GM21717 (cell line): ENCODE data around the gene OR2L13.
A peak's percentile ranks its signal among the peaks of the same experiment; 100 is the strongest.
"Not testable (repeated sequence)": the region's sequence is repeated elsewhere in the genome, so short reads cannot be mapped to it uniquely, and the experiment has no call there.

Experiments used
- ATAC-seq: cut with Tn5 transposase; IDR thresholded peaks from one replicate; pipeline ENCODE4 v1.9.1; 2021; ENCODE audit warnings: mild to moderate bottlenecking, moderate library complexity; ENCODE audit not compliant: unreplicated experiment

The OR2L13 gene, protein sequence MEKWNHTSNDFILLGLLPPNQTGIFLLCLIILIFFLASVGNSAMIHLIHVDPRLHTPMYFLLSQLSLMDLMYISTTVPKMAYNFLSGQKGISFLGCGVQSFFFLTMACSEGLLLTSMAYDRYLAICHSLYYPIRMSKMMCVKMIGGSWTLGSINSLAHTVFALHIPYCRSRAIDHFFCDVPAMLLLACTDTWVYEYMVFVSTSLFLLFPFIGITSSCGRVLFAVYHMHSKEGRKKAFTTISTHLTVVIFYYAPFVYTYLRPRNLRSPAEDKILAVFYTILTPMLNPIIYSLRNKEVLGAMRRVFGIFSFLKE

DNA sequence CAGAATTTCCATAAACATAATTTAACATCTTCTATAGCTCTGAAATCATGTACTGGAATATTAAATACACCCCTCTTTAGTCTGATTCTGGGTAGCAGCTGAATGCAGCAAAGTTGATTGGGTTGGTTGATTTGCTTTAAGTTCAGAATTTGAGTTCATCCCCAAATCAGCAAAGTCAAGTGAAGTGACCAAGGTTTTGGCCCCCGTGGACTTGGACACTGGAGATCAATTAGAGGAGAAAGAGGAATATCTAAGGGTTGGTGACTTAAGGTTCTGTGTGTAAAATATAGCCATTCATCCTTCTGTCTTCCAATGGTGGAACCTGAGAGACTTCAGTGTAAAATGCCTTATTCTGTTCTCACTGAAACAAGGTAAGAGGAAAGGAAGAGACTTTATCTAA lies at the start of gene OR2L13:
OR2L13 (plus strand) TSS at position 301 of the 400 bp plus-strand sequence. CDS start 4,192 bp downstream, outside the sequence.
- ATAC-seq, result no peak

DNA sequence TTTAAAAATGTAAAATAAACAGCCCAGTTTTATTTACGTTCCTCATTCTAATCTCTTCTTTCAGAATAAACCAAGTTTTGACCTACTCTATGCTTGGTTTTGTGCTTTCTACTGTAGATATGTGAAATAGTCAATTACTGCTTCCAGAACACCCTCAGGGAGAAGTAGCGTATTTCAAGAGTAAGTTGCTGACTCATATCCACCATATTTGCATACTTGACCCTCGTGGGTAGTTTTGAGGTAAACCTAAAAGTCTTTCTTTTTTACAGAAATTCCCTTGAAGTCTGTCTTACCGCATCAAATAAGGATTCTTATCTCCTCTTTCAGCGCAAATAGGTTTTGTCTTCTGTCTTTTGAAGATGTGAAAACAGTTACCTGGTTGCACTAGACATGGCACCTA lies 49.8 kb upstream of the OR2L13 start:
- peak; percentile 78 for ATAC-seq

DNA sequence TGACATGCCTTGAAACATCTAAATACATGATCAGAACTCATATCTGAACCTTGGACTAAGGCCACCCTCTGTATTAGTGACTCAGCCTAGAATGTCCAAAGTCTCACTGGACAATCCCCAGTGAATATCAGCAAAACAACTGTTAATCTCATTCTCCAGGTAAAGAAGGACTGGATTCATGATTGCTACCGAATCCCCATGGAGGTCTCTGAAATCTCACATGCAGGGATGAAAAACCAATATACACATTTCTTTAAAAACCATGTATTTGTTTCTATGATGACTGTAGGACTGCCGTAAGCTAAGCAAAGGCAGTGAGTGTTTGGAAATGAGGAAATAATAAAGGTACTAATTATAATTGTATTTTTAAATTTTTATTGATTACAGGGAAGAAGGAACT lies 48.4 kb upstream of the OR2L13 start, which contains the start of gene OR2L3:
OR2L3 (plus strand) TSS at position 301 of the 400 bp plus-strand sequence. CDS start 13,846 bp downstream, outside the sequence.
- no peak for ATAC-seq

DNA sequence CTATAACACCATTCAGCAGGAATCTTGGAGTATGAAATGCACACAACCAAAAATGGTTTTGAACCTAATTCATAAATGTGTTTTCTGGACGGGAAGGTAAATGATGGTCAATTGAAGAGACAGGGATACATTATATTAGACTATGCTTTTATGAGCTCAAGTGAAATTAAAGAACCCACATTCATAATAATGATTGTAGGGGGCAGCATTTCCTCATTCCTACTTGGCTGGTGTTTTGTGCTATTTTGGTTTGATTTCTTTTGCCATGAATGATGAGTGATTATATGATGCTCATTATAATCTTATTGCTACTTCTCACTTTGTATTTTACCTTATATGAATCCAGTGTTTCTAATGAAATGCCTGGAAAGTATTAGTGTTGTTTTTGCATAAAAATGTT lies 48.0 kb upstream of the OR2L13 start:
- ATAC-seq, result no peak

DNA sequence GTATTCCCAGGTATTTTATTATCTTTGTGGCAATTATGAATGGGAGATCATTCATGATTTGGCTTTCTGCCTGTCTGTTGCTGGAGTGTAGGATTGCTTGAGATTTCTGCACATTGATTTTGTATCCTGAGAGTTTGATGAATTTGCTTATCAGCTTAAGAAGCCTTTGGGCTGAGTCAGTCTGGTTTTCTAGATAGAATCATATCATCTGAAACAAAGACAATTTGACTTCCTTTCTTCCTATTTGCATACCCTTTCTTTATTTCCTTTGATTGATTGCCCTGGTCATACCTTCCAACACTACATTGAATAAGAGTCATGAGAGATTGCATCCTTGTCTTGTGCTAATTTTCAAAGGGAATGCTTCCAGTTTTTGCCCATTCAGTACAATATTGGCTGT lies 40.3 kb upstream of the OR2L13 start:
- no peak for ATAC-seq

DNA sequence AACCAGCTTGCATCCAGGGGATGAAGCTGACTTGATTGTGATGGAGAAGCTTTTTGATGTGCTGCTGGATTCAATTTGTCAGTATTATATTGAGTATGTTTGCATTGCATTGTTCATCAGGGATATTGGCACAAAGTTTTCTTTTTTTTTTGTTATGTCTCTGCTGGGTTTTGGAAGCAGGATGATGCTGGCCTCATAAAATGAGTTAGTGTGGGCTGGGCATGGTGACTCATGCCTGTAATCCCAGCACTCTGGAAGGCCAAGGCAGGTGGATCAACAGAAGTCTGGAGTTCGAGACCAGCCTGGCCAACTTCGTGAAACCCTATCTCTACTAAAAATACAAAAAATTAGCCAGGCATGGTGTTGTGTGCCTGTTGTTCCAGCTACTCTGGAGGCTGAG lies 39.7 kb upstream of the OR2L13 start:
- ATAC-seq, result no peak

DNA sequence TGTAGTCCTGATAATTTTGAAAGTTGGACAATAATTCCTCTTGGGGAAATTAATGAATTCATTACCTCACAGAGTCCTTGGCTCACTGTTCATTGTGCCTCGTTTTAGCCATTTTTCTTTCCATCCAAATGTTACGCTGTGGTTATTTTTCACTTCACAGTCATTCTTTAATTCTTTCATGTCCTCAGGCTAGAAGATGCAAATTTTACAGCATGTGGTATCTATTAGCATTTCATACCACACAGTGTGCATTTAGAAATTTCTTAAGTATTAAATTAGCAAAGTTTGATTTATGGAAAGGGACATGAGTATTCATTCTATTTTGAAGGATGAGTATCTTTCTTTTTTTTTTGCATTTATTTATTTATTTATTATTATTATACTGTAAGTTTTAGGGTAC lies 29.9 kb upstream of the OR2L13 start:
- ATAC-seq, result no peak

DNA sequence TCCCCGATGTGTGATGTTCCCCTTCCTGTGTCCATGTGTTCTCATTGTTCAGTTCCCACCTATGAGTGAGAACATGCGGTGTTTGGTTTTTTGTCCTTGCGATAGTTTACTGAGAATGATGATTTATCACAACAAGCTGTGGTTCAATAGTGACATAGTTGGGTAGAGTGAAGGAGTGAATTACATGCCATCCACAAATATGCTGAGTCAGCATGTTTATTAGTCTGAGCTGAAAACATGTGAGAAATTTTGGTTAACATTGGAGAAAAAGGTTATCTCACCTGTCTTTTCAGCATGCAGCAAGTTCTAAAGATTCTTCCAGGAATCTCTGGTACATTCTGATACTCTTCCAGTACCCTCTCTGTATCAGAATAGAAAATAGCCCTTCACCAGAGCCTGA lies 29.4 kb upstream of the OR2L13 start:
- no peak for ATAC-seq

DNA sequence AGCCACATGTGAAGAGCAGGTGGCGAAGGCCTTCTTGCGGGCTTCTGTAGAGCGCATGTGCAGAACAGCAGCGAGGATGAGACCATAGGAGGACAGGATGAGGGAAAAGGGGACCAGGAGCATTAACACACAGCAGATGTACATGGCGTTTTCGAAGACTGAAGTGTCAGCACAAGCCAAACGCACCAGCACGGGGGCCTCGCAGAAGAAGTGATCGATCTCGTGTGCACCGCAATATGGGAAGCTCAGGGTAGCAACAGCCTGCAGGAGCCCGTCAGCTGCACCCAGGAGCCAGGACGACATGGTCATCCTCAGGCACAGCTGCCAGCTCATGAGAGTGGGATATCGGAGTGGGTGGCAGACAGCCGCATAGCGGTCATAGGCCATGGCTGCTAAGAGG lies 11.1 kb upstream of the OR2L13 start:
- not testable (repeated sequence) for ATAC-seq

DNA sequence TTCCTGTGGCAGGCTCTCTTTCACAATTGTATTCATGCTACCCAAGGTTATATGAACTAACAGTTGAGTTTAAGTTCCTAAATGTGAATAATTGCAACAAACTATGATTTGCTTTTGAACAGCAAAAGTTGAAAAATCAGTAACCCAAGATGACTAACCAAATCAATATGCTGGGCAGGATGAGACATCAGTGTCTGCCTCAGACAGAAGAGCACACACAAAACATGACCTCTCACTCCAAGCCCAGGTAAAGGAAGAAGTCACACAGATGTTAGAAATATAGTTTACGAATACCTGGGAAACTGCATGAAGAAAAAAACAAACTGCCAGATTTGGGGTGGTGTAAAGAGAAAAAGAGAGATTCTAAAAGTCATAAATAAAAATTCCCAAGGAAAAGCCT lies 3.5 kb downstream of the OR2L13 start:
- ATAC-seq, result no peak

DNA sequence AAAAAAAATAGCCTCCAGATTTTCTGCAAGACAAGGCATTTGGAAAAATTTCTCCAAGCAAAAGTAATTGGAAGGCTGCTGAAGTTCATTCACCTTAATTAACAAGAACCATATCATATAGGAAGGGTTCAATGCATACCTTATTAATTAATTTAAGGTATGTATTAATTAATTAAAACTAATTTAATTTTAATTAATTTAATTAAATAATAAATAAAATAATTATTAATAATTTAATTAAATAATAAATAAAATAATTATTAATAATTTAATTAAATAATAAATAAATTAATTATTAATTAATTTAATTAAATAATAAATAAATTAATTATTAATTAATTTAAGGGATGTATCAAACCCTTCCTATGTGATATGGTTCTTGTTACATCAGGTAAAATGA lies 7.9 kb downstream of the OR2L13 start:
- ATAC-seq, result no peak

DNA sequence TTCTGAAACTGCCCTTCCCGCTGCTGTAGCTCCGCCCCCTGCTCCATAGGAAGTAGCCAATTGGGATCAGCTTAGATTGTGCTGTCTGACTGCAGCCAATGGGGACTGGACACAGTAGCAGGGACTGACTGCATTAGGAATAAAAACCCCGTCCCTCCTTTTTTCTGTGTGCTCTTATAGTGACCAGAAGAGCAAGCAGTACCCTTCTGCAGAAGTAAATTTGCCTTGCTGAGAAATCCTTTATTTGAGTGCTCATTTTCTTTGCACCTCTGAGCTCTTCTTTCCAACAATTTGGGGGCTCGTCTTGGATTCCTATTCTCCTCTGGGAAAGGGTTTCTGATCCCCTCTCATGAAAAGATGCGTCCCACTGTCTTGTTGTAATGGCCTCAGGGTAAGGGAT lies 16.2 kb downstream of the OR2L13 start:
- no peak for ATAC-seq

DNA sequence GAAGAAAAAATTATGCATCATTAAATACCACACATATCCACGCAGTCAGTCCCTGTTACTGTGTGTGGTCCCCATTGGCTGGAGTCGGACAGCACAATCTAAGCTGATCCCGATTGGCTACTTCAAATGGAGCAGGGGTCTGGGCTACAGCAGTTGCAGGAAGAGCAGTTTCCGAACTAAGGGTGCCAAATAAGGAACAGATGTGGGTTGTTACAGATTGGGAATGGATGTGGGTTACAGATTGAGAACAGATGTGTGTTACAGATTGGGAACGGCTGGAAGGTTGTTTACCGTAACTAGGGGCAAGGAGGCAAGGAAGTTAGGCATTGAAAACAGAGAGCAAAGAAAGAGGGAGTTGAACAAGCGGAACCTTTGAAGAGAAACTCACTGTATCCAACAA lies 19.9 kb downstream of the OR2L13 start:
- no peak for ATAC-seq

DNA sequence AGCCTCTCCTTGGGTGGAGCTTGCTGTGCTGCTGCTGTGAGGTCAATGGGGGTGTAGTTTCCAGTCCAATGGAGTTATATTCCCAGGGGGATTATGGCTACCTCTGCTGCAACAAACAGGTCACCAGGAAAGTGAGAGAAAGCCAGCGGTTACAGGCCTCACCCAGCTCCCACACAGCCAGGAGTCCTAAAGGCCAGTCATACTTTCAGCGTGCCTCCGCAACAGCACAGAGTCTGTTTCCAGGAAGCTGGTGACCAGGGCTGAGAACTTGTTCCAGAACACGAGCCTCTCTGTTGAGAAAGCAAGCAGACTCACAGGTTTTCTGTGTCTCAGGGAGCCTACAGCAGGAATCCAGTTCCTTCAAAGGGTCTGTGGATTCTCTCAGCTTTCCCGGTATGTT lies 32.7 kb downstream of the OR2L13 start:
- ATAC-seq, result no peak

DNA sequence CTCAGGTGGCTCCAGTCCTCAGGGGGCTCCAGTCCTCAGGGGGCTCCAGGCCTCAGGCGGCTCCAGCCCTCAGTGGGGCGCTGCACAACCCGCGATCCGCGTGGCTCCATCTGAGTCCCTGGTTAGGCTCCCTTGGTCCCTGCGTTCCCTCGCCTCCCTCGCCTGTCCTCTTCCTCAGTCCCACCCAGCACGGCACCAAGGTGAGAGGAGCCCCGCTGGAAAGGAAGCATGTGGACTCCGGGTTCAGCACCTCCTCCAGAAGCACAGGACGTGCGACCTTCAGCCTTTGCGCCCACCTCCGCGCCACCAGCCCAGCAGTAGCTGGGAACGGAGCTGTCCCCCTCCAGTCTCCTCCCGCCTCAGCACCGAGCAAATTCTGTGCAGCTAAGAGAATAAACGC lies 41.8 kb downstream of the OR2L13 start:
- no peak for ATAC-seq

DNA sequence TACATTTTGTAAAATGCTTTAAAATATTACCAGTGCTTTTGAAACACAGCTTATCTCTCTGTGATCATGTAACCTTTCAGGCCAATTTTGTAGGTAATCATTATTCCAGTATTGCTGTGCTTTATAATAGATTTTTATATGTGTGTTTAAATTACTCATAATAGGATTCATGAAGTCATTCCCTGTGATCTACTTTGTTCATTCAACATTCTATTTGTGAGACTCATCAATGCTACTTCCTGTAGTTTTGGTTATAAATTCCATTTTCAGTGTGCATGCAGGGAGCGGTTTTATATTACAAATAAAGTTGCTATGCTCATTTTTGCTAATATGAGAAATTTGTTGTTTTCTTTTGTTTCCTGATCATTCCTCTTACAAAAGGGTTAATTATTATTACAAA lies 45.9 kb downstream of the OR2L13 start:
- no peak for ATAC-seq

DNA sequence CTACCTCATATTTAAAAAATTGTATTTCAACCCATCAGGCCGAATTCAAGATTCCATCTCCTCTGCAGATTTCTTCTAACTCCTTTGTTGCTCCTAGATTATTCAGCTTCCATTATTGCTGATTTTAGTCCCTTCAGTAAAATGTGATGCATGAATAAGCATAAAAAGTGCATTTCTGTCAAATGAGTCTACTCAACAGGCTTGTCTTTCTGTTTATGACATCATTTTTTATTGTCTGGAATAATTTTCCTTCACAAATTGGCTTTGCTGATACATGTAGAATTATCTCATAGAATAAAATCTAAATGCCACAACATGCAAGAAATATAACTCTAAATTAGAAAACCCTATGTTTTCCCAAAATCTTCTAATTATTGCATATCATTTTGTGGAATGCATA lies 48.3 kb downstream of the OR2L13 start:
- ATAC-seq, result no peak

DNA sequence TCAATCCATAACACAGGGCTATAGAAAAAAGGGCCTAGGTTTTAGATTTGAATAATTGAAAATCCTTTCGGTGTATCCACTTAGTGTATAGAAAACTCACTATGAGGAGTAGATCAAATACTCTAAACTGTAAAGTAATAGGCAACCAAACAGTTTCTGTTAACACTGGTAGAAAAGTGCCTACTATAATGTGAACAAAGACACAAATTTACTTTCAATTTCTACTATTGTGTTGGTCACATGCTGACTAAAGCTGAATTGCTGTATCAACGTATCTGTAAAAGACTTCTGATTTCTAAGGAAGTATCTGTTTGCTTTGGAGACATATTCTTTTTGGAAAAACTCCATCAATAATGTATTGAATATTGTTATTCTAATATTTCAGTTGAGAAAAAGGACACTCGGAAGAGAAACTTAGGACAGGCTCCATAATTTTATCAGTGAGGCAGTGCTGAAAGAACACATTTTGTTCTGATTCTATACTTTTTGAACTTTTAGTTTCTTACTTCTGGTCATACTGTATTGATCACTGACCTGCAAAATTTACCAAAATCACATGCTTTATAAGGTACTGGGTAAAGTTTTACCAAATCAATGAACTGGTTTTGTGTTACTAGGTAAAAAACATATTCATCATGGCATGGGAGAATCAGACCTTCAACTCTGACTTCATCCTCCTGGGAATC lies 49.7 kb downstream of the OR2L13 start, which contains the start of gene OR2M5:
OR2M5 (plus strand) TSS at position 636 of the 686 bp plus-strand sequence; CDS start at position 636, 0 bp downstream.
- ATAC-seq, result no peak
